Mucosa of rectum (tissue), 2 donors: ENCODE measurements around the gene FHOD3.
A peak's percentile ranks its signal among the peaks of the same experiment; 100 is the strongest.

ENCODE experiments used
- H3K27ac ChIP-seq, 2 donors: one replicate each; pipeline ENCODE4 v1.7.0; 2013; ENCODE audit warnings: inconsistent platforms in 2 of 2, low read depth in 2 of 2, low read length in 2 of 2
- H3K27me3 ChIP-seq, 2 donors: one replicate each; pipeline ENCODE4 v1.7.0; 2013; ENCODE audit warnings: low read length in 2 of 2; ENCODE audit not compliant: control insufficient read depth in 2 of 2, insufficient read depth in 2 of 2
- H3K36me3 ChIP-seq, 2 donors: one replicate each; pipeline ENCODE4 v1.7.0; 2013; ENCODE audit warnings: low read length in 2 of 2; ENCODE audit not compliant: control insufficient read depth in 2 of 2, insufficient read depth in 2 of 2
- H3K4me1 ChIP-seq, 2 donors: one replicate each; pipeline ENCODE4 v1.7.0; 2013; ENCODE audit warnings: low read length in 2 of 2, mild to moderate bottlenecking in 1 of 2; ENCODE audit not compliant: control insufficient read depth in 2 of 2, insufficient read depth in 2 of 2
- H3K4me3 ChIP-seq, 2 donors: one replicate each; pipeline ENCODE4 v1.7.0; 2013; ENCODE audit warnings: low read length in 2 of 2
- H3K9ac ChIP-seq, 2 donors: one replicate each; pipeline ENCODE4 v1.7.0; 2013; ENCODE audit warnings: low read length in 2 of 2, low read depth in 1 of 2, mild to moderate bottlenecking in 1 of 2
- H3K9me3 ChIP-seq, 2 donors: one replicate each; pipeline ENCODE4 v1.7.0; 2013; ENCODE audit warnings: low read length in 2 of 2; ENCODE audit not compliant: control insufficient read depth in 2 of 2
- donor health status: healthy.
- donor health status: Normal muscosa, but diverticular disease.

FHOD3 gene

GRCh38 chr18:36672437-36673344, 375.2 kb downstream of the FHOD3 start:
- H3K4me1 ChIP-seq = peaks cover 5 to 9% of the 10 kb centered on the region in 2 donors
- no peak overlapping the region for H3K27ac ChIP-seq
- H3K36me3 ChIP-seq = no peaks in the 10 kb centered on the region
- H3K4me3 ChIP-seq = peak overlapping the region in 1 of 2 donors; percentile 42
- H3K9ac ChIP-seq = no peak overlapping the region
- no peaks in the 10 kb centered on the region for H3K27me3 ChIP-seq
- peaks cover 0 to 5% of the 10 kb centered on the region in 2 donors for H3K9me3 ChIP-seq

- H3K27ac ChIP-seq = no peak overlapping the region
- H3K9me3 ChIP-seq = peaks cover 0 to 5% of the 10 kb centered on the region in 2 donors
Observed at GRCh38 chr18:36673452-36673851, 375.9 kb downstream of the FHOD3 start.

GRCh38 chr18:36675076-36675475, 377.6 kb downstream of the FHOD3 start:
- Histone ChIP-seq H3K4me1 (peaks cover 5 to 9% of the 10 kb centered on the region in 2 donors), H3K9me3 (peaks cover 0 to 5% of the 10 kb centered on the region in 2 donors), H3K9ac (no peak overlapping the region), H3K27me3 (no peaks in the 10 kb centered on the region), H3K36me3 (no peaks in the 10 kb centered on the region), H3K27ac (no peak overlapping the region), H3K4me3 (no peak overlapping the region)

More at GRCh38 chr18:36673452-36673851, 375.9 kb downstream of the FHOD3 start:
- no peaks in the 10 kb centered on the region for H3K36me3 ChIP-seq
- no peak overlapping the region for H3K4me3 ChIP-seq
- H3K4me1 ChIP-seq = peaks cover 5 to 9% of the 10 kb centered on the region in 2 donors
- H3K9ac ChIP-seq = no peak overlapping the region
- H3K27me3 ChIP-seq = no peaks in the 10 kb centered on the region

- H3K9me3 ChIP-seq = peaks cover 0 to 5% of the 10 kb centered on the region in 2 donors
- no peak overlapping the region for H3K27ac ChIP-seq
- H3K27me3 ChIP-seq = no peaks in the 10 kb centered on the region
- H3K9ac ChIP-seq = no peak overlapping the region
- no peaks in the 10 kb centered on the region for H3K36me3 ChIP-seq
- H3K4me1 ChIP-seq = peaks cover 5 to 9% of the 10 kb centered on the region in 2 donors
- no peak overlapping the region for H3K4me3 ChIP-seq
Observed at GRCh38 chr18:36675542-36675941, 378.0 kb downstream of the FHOD3 start.

GRCh38 chr18:36676629-36677028, 379.1 kb downstream of the FHOD3 start:
- Histone ChIP-seq H3K4me1 (peaks cover 5 to 9% of the 10 kb centered on the region in 2 donors), H3K36me3 (no peaks in the 10 kb centered on the region), H3K9ac (no peak overlapping the region), H3K4me3 (no peak overlapping the region), H3K27ac (no peak overlapping the region), H3K27me3 (no peaks in the 10 kb centered on the region), H3K9me3 (peaks cover 0 to 5% of the 10 kb centered on the region in 2 donors)

GRCh38 chr18:36680042-36680441, 382.5 kb downstream of the FHOD3 start:
- Histone ChIP-seq H3K36me3 (no peaks in the 10 kb centered on the region), H3K27me3 (no peaks in the 10 kb centered on the region), H3K4me3 (no peak overlapping the region), H3K4me1 (no peaks in the 10 kb centered on the region), H3K27ac (no peak overlapping the region), H3K9me3 (peaks cover 5 to 9% of the 10 kb centered on the region in 2 donors), H3K9ac (no peak overlapping the region)

GRCh38 chr18:36685580-36685979, 388.1 kb downstream of the FHOD3 start:
- H3K27me3 ChIP-seq = no peaks in the 10 kb centered on the region
- no peak overlapping the region for H3K4me3 ChIP-seq
- H3K9me3 ChIP-seq = peaks cover 4 to 5% of the 10 kb centered on the region in 2 donors
- no peaks in the 10 kb centered on the region for H3K4me1 ChIP-seq
- no peak overlapping the region for H3K27ac ChIP-seq
- no peaks in the 10 kb centered on the region for H3K36me3 ChIP-seq
- H3K9ac ChIP-seq = no peak overlapping the region

- Histone ChIP-seq H3K9me3 (peaks cover 4 to 5% of the 10 kb centered on the region in 2 donors), H3K27ac (no peak overlapping the region), H3K9ac (no peak overlapping the region), H3K36me3 (no peaks in the 10 kb centered on the region), H3K27me3 (no peaks in the 10 kb centered on the region), H3K4me1 (no peaks in the 10 kb centered on the region), H3K4me3 (no peak overlapping the region)
Observed at GRCh38 chr18:36688020-36688965, 390.8 kb downstream of the FHOD3 start.

GRCh38 chr18:36692371-36692770, 394.9 kb downstream of the FHOD3 start:
- no peak overlapping the region for H3K4me3 ChIP-seq
- no peak overlapping the region for H3K9ac ChIP-seq
- no peak overlapping the region for H3K27ac ChIP-seq
- H3K9me3 ChIP-seq = no peaks in the 10 kb centered on the region
- no peaks in the 10 kb centered on the region for H3K4me1 ChIP-seq
- no peaks in the 10 kb centered on the region for H3K36me3 ChIP-seq
- no peaks in the 10 kb centered on the region for H3K27me3 ChIP-seq

- Histone ChIP-seq H3K9ac (no peak overlapping the region), H3K4me3 (peak overlapping the region in 1 of 2 donors; percentile 34)
Observed at GRCh38 chr18:36692921-36693332, 395.4 kb downstream of the FHOD3 start.

More at GRCh38 chr18:36692921-36693332, 395.4 kb downstream of the FHOD3 start:
- H3K4me1 ChIP-seq = no peaks in the 10 kb centered on the region
- peak overlapping the region in 1 of 2 donors; percentile 5 for H3K27ac ChIP-seq
- no peaks in the 10 kb centered on the region for H3K9me3 ChIP-seq
- no peaks in the 10 kb centered on the region for H3K36me3 ChIP-seq
- H3K27me3 ChIP-seq = no peaks in the 10 kb centered on the region
